K562 (cell line): ENCODE data around the gene MYADML2. TPM values are rescaled to one million over a fixed set of nuclear protein-coding genes. Genes with fewer than 3 reads are reported as not detected.

ENCODE experiments used
- ARID3B ChIP-seq: fragments of 250-450 bp; sonication (Bioruptor Pico); IDR thresholded peaks from 2 replicates; pipeline ENCODE4 v1.4.0; 2020; ENCODE audit warnings: borderline replicate concordance
- BRD4 ChIP-seq: fragments of 200-600 bp; sonication (generic); IDR thresholded peaks from 2 replicates; pipeline ENCODE4 v1.6.1; 2017; ENCODE audit warnings: inconsistent platforms
- CTBP1 ChIP-seq: fragments of 450-650 bp; IDR thresholded peaks from 2 replicates; pipeline ENCODE4 v1.6.1; 2016; ENCODE audit warnings: borderline replicate concordance
- DNMT1 ChIP-seq: fragments of 450-650 bp; IDR thresholded peaks from 2 replicates; pipeline ENCODE4 v1.6.1; 2016; ENCODE audit warnings: antibody characterized with exemption, mild to moderate bottlenecking
- E4F1 ChIP-seq: fragments of 250-450 bp; sonication (Bioruptor Pico); IDR thresholded peaks from 2 replicates; pipeline ENCODE4 v1.5.0; 2021; ENCODE audit warnings: mild to moderate bottlenecking, borderline replicate concordance
- LCOR ChIP-seq: sonication (generic); formaldehyde crosslinking; IDR thresholded peaks from 2 replicates; pipeline ENCODE4 v1.8.0; 2022; ENCODE audit warnings: mild to moderate bottlenecking, missing genetic modification reagents
- MBD1 ChIP-seq: fragments of 250-450 bp; sonication (Bioruptor Pico); IDR thresholded peaks from 2 replicates; pipeline ENCODE4 v1.8.0; 2022; ENCODE audit warnings: inconsistent platforms
- NEUROD1 ChIP-seq: fragments of 150-350 bp; IDR thresholded peaks from 2 replicates; pipeline ENCODE4 v1.6.1; 2014; ENCODE audit warnings: borderline replicate concordance, low read length, low read depth; ENCODE audit not compliant: partially characterized antibody
- NR2C1 ChIP-seq, 2 experiments: fragments of 450-650 bp; IDR thresholded peaks; 2 replicates each; pipeline ENCODE4 v1.6.1; 2017; ENCODE audit warnings: mild to moderate bottlenecking in 2 of 2, antibody characterized with exemption in 1 of 2, inconsistent platforms in 1 of 2, missing compliant biosample characterization in 1 of 2, missing genetic modification characterization in 1 of 2
- PCBP1 ChIP-seq: fragments of 200-400 bp; formaldehyde crosslinking; IDR thresholded peaks from 2 replicates; pipeline ENCODE4 v1.6.1; 2018; ENCODE audit warnings: mild to moderate bottlenecking, low read depth, low read length; ENCODE audit not compliant: poor library complexity, severe bottlenecking
- PREB ChIP-seq: sonication (generic); formaldehyde crosslinking; IDR thresholded peaks from 2 replicates; pipeline ENCODE4 v1.8.1; 2023; ENCODE audit warnings: mild to moderate bottlenecking, missing genetic modification reagents
- SAP30 ChIP-seq: fragments of 200-600 bp; sonication (generic); IDR thresholded peaks from 2 replicates; pipeline ENCODE4 v1.6.1; 2012; ENCODE audit warnings: borderline replicate concordance, low read depth, mild to moderate bottlenecking, moderate library complexity, low read length, control low read depth, inconsistent platforms; ENCODE audit not compliant: insufficient read depth, poor library complexity, severe bottlenecking
- ZFP1 ChIP-seq: fragments of 450-650 bp; formaldehyde crosslinking; IDR thresholded peaks from 2 replicates; pipeline ENCODE4 v1.4.0; 2020; ENCODE audit warnings: mild to moderate bottlenecking, mixed read lengths
- ZFPM2 ChIP-seq: fragments of 250-450 bp; sonication (Bioruptor Pico); IDR thresholded peaks from 2 replicates; pipeline ENCODE4 v1.5.1; 2022; ENCODE audit warnings: mild to moderate bottlenecking
- ZNF354B ChIP-seq: fragments of 250-450 bp; sonication (Bioruptor Pico); IDR thresholded peaks from 2 replicates; pipeline ENCODE4 v1.4.0; 2020
- ZNF445 ChIP-seq: fragments of 250-450 bp; sonication (Bioruptor Pico); IDR thresholded peaks from 2 replicates; pipeline ENCODE4 v1.4.0; 2020; ENCODE audit warnings: low read depth, mild to moderate bottlenecking, moderate library complexity
- ZNF449 ChIP-seq: fragments of 250-450 bp; sonication (Bioruptor Pico); IDR thresholded peaks from 2 replicates; pipeline ENCODE4 v1.8.0; 2022; ENCODE audit warnings: moderate library complexity, mild to moderate bottlenecking, inconsistent platforms
- ZSCAN32 ChIP-seq: fragments of 450-650 bp; formaldehyde crosslinking; IDR thresholded peaks from 2 replicates; pipeline ENCODE4 v1.4.0; 2020; ENCODE audit warnings: mild to moderate bottlenecking, moderate library complexity
- polyA plus RNA-seq, 8 experiments: library from polyadenylated mRNA; depleted of rRNA in 4 of 8; stranded (reverse) in 5 of 8; unstranded in 3 of 8; fragments of >200 nt; fragmentation: Nextera tagmentation in 2 of 8; fragmentation: Illumina TruSeq in 1 of 8; extraction: Ambion mirVana in 2 of 8; extraction: Trizol in 1 of 8; gene quantifications; 2 replicates each; pipeline versions ENCODE4 v1.2.1 to v1.2.3, GENCODE V29; 2011 to 2014; ENCODE audit warnings: inconsistent platforms in 1 of 8, missing spikeins in 1 of 8
- total RNA-seq, 7 experiments: library from RNA; depleted of rRNA in 6 of 7; stranded (reverse); fragments of >200 nt in 6 of 7; fragmentation: Illumina TruSeq in 2 of 7; extraction: Trizol in 2 of 7; gene quantifications; 2 replicates each; pipeline versions ENCODE4 v1.2.1 to v1.2.3, GENCODE V29; 2011 to 2021; ENCODE audit warnings: low replicate concordance in 1 of 7

Gene MYADML2
- total and polyA plus RNA-seq, 9 of the 15 experiments (the other 6 are each of a cell fraction or from before 2014, with no cell fraction given): not detected

GRCh38 chr17:81912441-81913309 lies 34.4 kb downstream of the MYADML2 start (continued):
- TF ChIP-seq NR2C1 (IDR thresholded peaks at IDR 0.05): no peak
- TF ChIP-seq NR2C1 (tag; IDR thresholded peaks at IDR 0.05): peak; percentile 40; the same call in 1 of the 2 replicates
- no peak for TF ChIP-seq ZNF354B (CRISPR knock-in tag)
- no peak for TF ChIP-seq ZNF449 (CRISPR knock-in tag)
- no peak for TF ChIP-seq LCOR (CRISPR knock-in tag)
- peak; percentile 80; the same call in 1 of the 2 replicates for TF ChIP-seq CTBP1
- no peak for TF ChIP-seq BRD4
- TF ChIP-seq SAP30: no peak
- no peak for TF ChIP-seq NEUROD1
- no peak for TF ChIP-seq ZNF445
- TF ChIP-seq ZFPM2 (CRISPR knock-in tag): no peak
- TF ChIP-seq DNMT1: no peak
- peak; percentile 44; the same call in 1 of the 2 replicates for TF ChIP-seq MBD1 (CRISPR knock-in tag)
- TF ChIP-seq E4F1 (CRISPR knock-in tag): no peak
- TF ChIP-seq ARID3B (CRISPR knock-in tag): no peak
- no peak for TF ChIP-seq PREB (CRISPR knock-in tag)
- TF ChIP-seq PCBP1: no peak
- no peak for TF ChIP-seq ZFP1 (CRISPR knock-in tag)
- TF ChIP-seq ZSCAN32 (CRISPR knock-in tag): peak; percentile 57; the same call in 1 of the 2 replicates
